ENCODE data around the gene SPATS1.

DNA sequence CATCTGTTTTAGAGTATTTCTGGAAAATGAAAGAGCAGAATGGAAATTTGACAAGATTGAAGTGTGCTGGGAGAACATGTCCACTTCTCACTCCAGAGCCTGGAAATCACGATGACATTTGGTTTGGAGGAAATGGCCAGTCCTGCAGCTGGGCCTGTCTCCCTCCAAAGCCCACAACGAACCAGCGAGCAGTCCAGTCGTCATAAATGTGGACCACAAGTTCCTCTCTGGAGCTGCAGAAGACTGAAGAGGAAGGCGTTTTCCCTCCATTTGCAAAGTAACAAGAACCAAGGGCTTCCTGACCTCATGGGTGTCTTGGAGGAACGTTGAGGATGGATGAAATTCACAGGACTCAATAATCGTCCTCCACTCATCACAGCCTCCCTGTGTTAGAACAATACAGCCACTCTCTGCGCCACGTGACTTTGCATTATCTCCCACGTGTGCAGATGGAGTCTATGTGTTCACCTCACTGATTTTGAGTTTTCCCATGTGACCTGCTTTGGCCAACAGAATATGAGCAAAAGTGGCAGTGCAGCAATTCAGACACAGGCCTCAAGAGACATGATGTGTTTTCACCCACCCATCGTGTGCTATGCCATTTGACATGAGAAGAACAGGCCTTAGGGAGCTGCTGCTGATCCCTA, 9.1 kb upstream of the SPATS1 start:
- TF ChIP-seq, protein P1, sequence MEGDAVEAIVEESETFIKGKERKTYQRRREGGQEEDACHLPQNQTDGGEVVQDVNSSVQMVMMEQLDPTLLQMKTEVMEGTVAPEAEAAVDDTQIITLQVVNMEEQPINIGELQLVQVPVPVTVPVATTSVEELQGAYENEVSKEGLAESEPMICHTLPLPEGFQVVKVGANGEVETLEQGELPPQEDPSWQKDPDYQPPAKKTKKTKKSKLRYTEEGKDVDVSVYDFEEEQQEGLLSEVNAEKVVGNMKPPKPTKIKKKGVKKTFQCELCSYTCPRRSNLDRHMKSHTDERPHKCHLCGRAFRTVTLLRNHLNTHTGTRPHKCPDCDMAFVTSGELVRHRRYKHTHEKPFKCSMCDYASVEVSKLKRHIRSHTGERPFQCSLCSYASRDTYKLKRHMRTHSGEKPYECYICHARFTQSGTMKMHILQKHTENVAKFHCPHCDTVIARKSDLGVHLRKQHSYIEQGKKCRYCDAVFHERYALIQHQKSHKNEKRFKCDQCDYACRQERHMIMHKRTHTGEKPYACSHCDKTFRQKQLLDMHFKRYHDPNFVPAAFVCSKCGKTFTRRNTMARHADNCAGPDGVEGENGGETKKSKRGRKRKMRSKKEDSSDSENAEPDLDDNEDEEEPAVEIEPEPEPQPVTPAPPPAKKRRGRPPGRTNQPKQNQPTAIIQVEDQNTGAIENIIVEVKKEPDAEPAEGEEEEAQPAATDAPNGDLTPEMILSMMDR (IDR thresholded peaks at IDR 0.05; ENCODE audit: low read length), result no peak
- no peak for TF ChIP-seq EZH2 (IDR thresholded peaks at IDR 0.05; ENCODE audit: borderline replicate concordance, low read length)
